ENCODE measurements around the gene HS6ST1. TPM values are rescaled to one million over a fixed set of nuclear protein-coding genes. Genes with fewer than 3 reads are reported as not detected.

Gene HS6ST1
- 31.1 and 71.0 TPM in 2 replicates for total RNA-seq (ENCODE audit: low replicate concordance)

- H3K27ac Mint-ChIP-seq, result no peak within 1 kb of the TSS
- Histone ChIP-seq H4K20me1 (ENCODE audit: low read depth) (peaks cover 39% of the 10 kb centered on the region), H3F3A (ENCODE audit: low read depth) (peaks cover 5% of the 10 kb centered on the region), H3K9me3 (ENCODE audit: low read depth) (no peaks in the 10 kb centered on the region), H3K4me1 (peaks cover 38% of the 10 kb centered on the region), H3K27me3 (peaks cover 28% of the 10 kb centered on the region), H3K79me2 (ENCODE audit: low read depth) (peaks cover 40% of the 10 kb centered on the region), H3K9ac (peak within 1 kb of the TSS; percentile 64), H3K4me2 (peak within 1 kb of the TSS; percentile 100), H2AFZ (replicated peaks) (peak within 1 kb of the TSS; percentile 43), H3K27ac (no peak within 1 kb of the TSS), H3K36me3 (no peaks in the 10 kb centered on the region), H3K4me3 (peak within 1 kb of the TSS; percentile 97)
- H3K4me1 Mint-ChIP-seq, result peaks cover 48% of the 10 kb centered on the region
- peaks cover 15% of the 10 kb centered on the region for H3K27me3 Mint-ChIP-seq (ENCODE audit: insufficient read depth, low read depth)
- peak; percentile 95 for DNase-seq (ENCODE audit: low spot score)
- H3K36me3 Mint-ChIP-seq, result peaks cover 10% of the 10 kb centered on the region
- peak within 1 kb of the TSS; percentile 93 for H3K4me3 Mint-ChIP-seq
- TF ChIP-seq CTCF (IDR thresholded peaks at IDR 0.05) (no peak), EZH2 (IDR thresholded peaks at IDR 0.05) (peak; percentile 49), EZH2phosphoT487 (IDR thresholded peaks at IDR 0.05) (no peak)
- H3K9me3 Mint-ChIP-seq, result peaks cover 2% of the 10 kb centered on the region
Measured at GRCh38 chr2:128318776-128319464, at the start of gene HS6ST1. HS6ST1 (minus strand) TSS chr2:128318868; CDS start chr2:128318563, 305 bp downstream.

GRCh38 chr2:128367601-128368359, 49.1 kb upstream of the HS6ST1 start:
- H3K27ac Mint-ChIP-seq, result peak overlapping the region; percentile 100
- peaks cover 11% of the 10 kb centered on the region for H3K27me3 Mint-ChIP-seq (ENCODE audit: insufficient read depth, low read depth)
- no peak overlapping the region for H2AFZ ChIP-seq (replicated peaks)
- DNase-seq (ENCODE audit: low spot score), result no peak
- no peak overlapping the region for H3K9ac ChIP-seq
- H3K9me3 Mint-ChIP-seq, result no peaks in the 10 kb centered on the region
- H3K4me3 Mint-ChIP-seq, result peak overlapping the region; percentile 18
- no peak overlapping the region for H3K27ac ChIP-seq
- no peak overlapping the region for H3K4me2 ChIP-seq
- H4K20me1 ChIP-seq (ENCODE audit: low read depth), result no peaks in the 10 kb centered on the region
- H3K4me1 ChIP-seq, result peaks cover 29% of the 10 kb centered on the region
- no peaks in the 10 kb centered on the region for H3K36me3 Mint-ChIP-seq
- no peaks in the 10 kb centered on the region for H3K79me2 ChIP-seq (ENCODE audit: low read depth)
- TF ChIP-seq EZH2 (IDR thresholded peaks at IDR 0.05) (no peak), EZH2phosphoT487 (IDR thresholded peaks at IDR 0.05) (no peak), CTCF (IDR thresholded peaks at IDR 0.05) (no peak)
- H3K27me3 ChIP-seq, result no peaks in the 10 kb centered on the region
- no peaks in the 10 kb centered on the region for H3K9me3 ChIP-seq (ENCODE audit: low read depth)
- no peaks in the 10 kb centered on the region for H3K36me3 ChIP-seq
- peaks cover 83% of the 10 kb centered on the region for H3K4me1 Mint-ChIP-seq
- H3F3A ChIP-seq (ENCODE audit: low read depth), result peaks cover 29% of the 10 kb centered on the region
- H3K4me3 ChIP-seq, result no peak overlapping the region

- Mint-ChIP-seq H3K4me3 (no peak overlapping the region), H3K36me3 (no peaks in the 10 kb centered on the region), H3K9me3 (no peaks in the 10 kb centered on the region), H3K27ac (peak overlapping the region; percentile 91), H3K27me3 (ENCODE audit: insufficient read depth, low read depth) (peaks cover 7% of the 10 kb centered on the region), H3K4me1 (peaks cover 86% of the 10 kb centered on the region)
- H3K27ac ChIP-seq, result no peak overlapping the region
- H3F3A ChIP-seq (ENCODE audit: low read depth), result peaks cover 36% of the 10 kb centered on the region
- H3K4me3 ChIP-seq, result no peak overlapping the region
- H3K4me1 ChIP-seq, result peaks cover 37% of the 10 kb centered on the region
- no peak overlapping the region for H2AFZ ChIP-seq (replicated peaks)
- H3K9me3 ChIP-seq (ENCODE audit: low read depth), result no peaks in the 10 kb centered on the region
- no peak overlapping the region for H3K9ac ChIP-seq
- no peaks in the 10 kb centered on the region for H3K27me3 ChIP-seq
- no peaks in the 10 kb centered on the region for H4K20me1 ChIP-seq (ENCODE audit: low read depth)
- no peaks in the 10 kb centered on the region for H3K36me3 ChIP-seq
- H3K79me2 ChIP-seq (ENCODE audit: low read depth), result no peaks in the 10 kb centered on the region
- DNase-seq (ENCODE audit: low spot score), result no peak
- no peak overlapping the region for H3K4me2 ChIP-seq
- no peak for TF ChIP-seq EZH2 (IDR thresholded peaks at IDR 0.05)
- TF ChIP-seq EZH2phosphoT487 (IDR thresholded peaks at IDR 0.05), result no peak
- no peak for TF ChIP-seq CTCF (IDR thresholded peaks at IDR 0.05)
Measured at GRCh38 chr2:128366713-128367511, 48.2 kb upstream of the HS6ST1 start.

Measured in neural progenitor cell (in vitro differentiated cells).